Nephron progenitor cell (in vitro differentiated cells): ENCODE measurements around the gene IARS1.

Source experiments
- DNase-seq: peaks from one replicate; pipeline ENCODE4 v3.0.0; 2021
- H3K27ac Mint-ChIP-seq: 2 replicates; pipeline ENCODE4 v1.8.0; 2021; ENCODE audit warnings: mild to moderate bottlenecking, moderate library complexity, mixed read lengths
- H3K27me3 Mint-ChIP-seq: 2 replicates; pipeline ENCODE4 v1.8.0; 2021; ENCODE audit warnings: mild to moderate bottlenecking, low read depth, mixed read lengths; ENCODE audit not compliant: poor library complexity
- H3K36me3 Mint-ChIP-seq: 2 replicates; pipeline ENCODE4 v1.8.0; 2021; ENCODE audit warnings: low read depth, mixed read lengths
- H3K4me1 Mint-ChIP-seq: 2 replicates; pipeline ENCODE4 v1.8.0; 2021; ENCODE audit warnings: mixed read lengths
- H3K4me3 Mint-ChIP-seq: 2 replicates; pipeline ENCODE4 v1.8.0; 2021; ENCODE audit warnings: mild to moderate bottlenecking, moderate library complexity, mixed read lengths
- H3K9me3 Mint-ChIP-seq: 2 replicates; pipeline ENCODE4 v1.8.0; 2021; ENCODE audit warnings: mild to moderate bottlenecking, moderate library complexity, mixed read lengths
- TF ChIP-seq, protein P1 (sequence below): fragments of 200-600 bp; sonication (generic); IDR thresholded peaks from 2 replicates; pipeline ENCODE4 v1.5.0; 2021; ENCODE audit warnings: antibody characterized with exemption

Gene IARS1

DNA sequence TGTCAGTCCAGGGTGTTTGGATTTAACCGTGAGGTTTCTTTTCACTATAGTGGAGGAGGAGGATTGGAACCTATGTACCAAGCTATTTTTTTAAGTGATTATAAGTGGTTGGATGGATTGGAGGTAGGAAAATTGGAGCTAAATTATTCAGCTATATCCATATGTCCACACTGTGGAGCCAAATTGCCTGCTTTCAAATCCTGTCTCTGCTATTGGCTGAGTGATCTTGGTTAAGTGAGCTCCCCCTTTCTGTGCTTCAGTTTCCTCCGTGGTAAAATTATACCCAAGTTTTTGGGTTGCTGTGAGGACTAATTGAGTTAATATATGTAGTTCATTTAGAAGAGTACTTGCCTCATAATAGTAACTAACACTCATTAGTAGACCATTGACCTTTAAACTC lies 34.7 kb upstream of the IARS1 start:
- Mint-ChIP-seq H3K27ac (no peak overlapping the region), H3K36me3 (no peaks in the 10 kb centered on the region), H3K4me3 (no peak overlapping the region), H3K4me1 (peaks cover 25% of the 10 kb centered on the region), H3K27me3 (no peaks in the 10 kb centered on the region), H3K9me3 (no peaks in the 10 kb centered on the region)
- DNase-seq: no peak
- TF ChIP-seq, protein P1, sequence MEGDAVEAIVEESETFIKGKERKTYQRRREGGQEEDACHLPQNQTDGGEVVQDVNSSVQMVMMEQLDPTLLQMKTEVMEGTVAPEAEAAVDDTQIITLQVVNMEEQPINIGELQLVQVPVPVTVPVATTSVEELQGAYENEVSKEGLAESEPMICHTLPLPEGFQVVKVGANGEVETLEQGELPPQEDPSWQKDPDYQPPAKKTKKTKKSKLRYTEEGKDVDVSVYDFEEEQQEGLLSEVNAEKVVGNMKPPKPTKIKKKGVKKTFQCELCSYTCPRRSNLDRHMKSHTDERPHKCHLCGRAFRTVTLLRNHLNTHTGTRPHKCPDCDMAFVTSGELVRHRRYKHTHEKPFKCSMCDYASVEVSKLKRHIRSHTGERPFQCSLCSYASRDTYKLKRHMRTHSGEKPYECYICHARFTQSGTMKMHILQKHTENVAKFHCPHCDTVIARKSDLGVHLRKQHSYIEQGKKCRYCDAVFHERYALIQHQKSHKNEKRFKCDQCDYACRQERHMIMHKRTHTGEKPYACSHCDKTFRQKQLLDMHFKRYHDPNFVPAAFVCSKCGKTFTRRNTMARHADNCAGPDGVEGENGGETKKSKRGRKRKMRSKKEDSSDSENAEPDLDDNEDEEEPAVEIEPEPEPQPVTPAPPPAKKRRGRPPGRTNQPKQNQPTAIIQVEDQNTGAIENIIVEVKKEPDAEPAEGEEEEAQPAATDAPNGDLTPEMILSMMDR: no peak

DNA sequence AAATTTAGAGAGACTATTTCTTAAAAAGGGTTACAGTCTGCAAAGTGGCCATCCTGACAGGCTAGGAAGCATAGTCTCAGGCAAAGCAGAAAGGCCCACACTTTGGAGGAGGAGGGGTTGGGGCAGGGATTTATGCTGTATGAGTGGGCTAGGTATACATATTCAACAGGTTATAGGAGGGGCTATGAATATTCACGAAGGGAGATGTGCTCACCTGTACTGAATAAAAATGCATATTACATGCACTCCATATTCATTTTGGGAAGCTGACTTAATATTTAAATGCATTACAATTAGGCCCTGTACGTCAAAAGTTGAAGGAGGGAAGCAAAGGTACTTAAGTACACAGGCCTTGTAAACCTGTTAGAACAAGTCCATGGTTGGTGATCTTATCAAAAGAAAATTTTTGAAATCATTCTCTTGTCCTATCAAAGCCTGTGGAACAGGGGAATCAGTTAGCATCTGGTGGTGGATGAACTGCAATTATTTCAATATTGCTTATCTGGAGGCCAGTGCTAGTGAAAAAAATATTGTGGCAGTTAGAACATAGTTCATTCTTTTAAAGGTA lies 33.9 kb upstream of the IARS1 start:
- H3K27me3 Mint-ChIP-seq: no peaks in the 10 kb centered on the region
- no peaks in the 10 kb centered on the region for H3K9me3 Mint-ChIP-seq
- H3K4me3 Mint-ChIP-seq: peak overlapping the region; percentile 97
- H3K4me1 Mint-ChIP-seq: peaks cover 25% of the 10 kb centered on the region
- H3K36me3 Mint-ChIP-seq: peaks cover 6% of the 10 kb centered on the region
- TF ChIP-seq, protein P1: no peak
- H3K27ac Mint-ChIP-seq: no peak overlapping the region
- no peak for DNase-seq

GRCh38 chr9:92325991-92326500 lies 32.5 kb upstream of the IARS1 start:
- peak overlapping the region; percentile 97 for H3K4me3 Mint-ChIP-seq
- no peak for DNase-seq
- peaks cover 25% of the 10 kb centered on the region for H3K4me1 Mint-ChIP-seq
- H3K27me3 Mint-ChIP-seq: no peaks in the 10 kb centered on the region
- peak overlapping the region; percentile 100 for H3K27ac Mint-ChIP-seq
- H3K36me3 Mint-ChIP-seq: peaks cover 19% of the 10 kb centered on the region
- H3K9me3 Mint-ChIP-seq: no peaks in the 10 kb centered on the region
- TF ChIP-seq, protein P1: no peak

DNA sequence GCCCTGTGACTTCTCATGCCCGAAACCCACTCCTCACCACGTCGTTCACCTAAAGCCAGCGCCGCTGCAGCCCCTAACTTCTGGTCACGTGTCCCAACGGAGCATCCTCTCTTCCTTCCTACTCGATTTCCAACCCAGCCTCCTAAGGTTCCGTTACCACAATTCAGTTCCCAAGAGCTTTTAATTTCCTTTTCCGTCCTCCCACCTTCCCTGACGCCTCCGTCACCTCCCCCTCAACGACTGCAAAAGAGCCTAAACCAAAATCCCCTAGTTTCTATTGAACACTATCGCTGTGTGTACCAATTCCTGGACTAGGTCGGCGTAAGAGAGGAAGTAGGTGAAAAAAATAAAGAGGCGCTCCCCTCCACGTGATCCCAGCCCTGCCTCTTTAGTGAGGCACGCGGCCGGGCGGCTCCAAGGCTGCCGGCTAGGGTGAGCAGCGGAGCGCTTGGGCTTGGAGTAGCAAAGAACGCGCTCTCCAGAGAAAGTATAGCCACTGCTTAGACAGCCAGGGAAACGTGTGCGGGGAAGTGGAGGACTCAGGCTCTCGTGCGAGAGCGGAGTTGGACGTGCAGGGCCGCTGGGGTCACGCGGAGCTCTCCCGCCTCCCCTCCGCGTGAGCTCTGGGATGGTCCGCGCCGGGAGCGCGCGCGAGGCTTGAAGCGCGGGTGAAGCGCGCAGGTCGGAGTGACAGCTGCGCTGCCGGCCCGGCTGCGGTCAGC lies 31.9 kb upstream of the IARS1 start, which contains the start of the genes CENPP and NOL8:
Gene CENPP (plus strand): TSS at position 685 of the 722 bp plus-strand sequence.
Gene NOL8 (minus strand): TSS at position 82 of the 722 bp plus-strand sequence. CDS start 1,189 bp downstream, outside the sequence.
- DNase-seq: peak; percentile 78
- Mint-ChIP-seq H3K27ac (peak within 1 kb of the TSS; percentile 100), H3K4me3 (peak within 1 kb of the TSS; percentile 97), H3K9me3 (no peaks in the 10 kb centered on the region), H3K4me1 (peaks cover 25% of the 10 kb centered on the region), H3K36me3 (peaks cover 21% of the 10 kb centered on the region), H3K27me3 (no peaks in the 10 kb centered on the region)
- TF ChIP-seq, protein P1: no peak

- Mint-ChIP-seq H3K4me3 (peak overlapping the region; percentile 97), H3K36me3 (peaks cover 25% of the 10 kb centered on the region), H3K27ac (peak overlapping the region; percentile 100), H3K4me1 (peaks cover 25% of the 10 kb centered on the region), H3K27me3 (no peaks in the 10 kb centered on the region), H3K9me3 (no peaks in the 10 kb centered on the region)
- no peak for DNase-seq
- TF ChIP-seq, protein P1: no peak
Measured at GRCh38 chr9:92324889-92325268, 31.4 kb upstream of the IARS1 start.
